ENCODE measurements around the gene CACNA1G. TPM values are rescaled to one million over a fixed set of nuclear protein-coding genes. Genes with fewer than 3 reads are reported as not detected.

Gene CACNA1G
- total RNA-seq, 4 donors from 2014 or later, result under 0.01 to 28.9 (median 6.0) TPM

- no peak for DNase-seq
- H3K4me3 ChIP-seq, result no peak overlapping the region
- intact Hi-C loops (cut with DNase I; ENCODE audit: low total_unique reads), result no loop called here
- H3K36me3 ChIP-seq, result no peaks in the 10 kb centered on the region
- no peak for TF ChIP-seq CTCF (IDR thresholded peaks at IDR 0.05)
- TF ChIP-seq POLR2A (IDR thresholded peaks at IDR 0.05), result no peak
- peak overlapping the region; percentile 49 to 72 for H3K27ac ChIP-seq
- peaks cover 0 to 3% of the 10 kb centered on the region in 2 donors for H3K4me1 ChIP-seq
- H3K27me3 ChIP-seq, result no peaks in the 10 kb centered on the region
- no peaks in the 10 kb centered on the region for H3K9me3 ChIP-seq
These were observed 102.2 kb downstream of the CACNA1G start for GRCh38 chr17:50662632-50663225.

DNA sequence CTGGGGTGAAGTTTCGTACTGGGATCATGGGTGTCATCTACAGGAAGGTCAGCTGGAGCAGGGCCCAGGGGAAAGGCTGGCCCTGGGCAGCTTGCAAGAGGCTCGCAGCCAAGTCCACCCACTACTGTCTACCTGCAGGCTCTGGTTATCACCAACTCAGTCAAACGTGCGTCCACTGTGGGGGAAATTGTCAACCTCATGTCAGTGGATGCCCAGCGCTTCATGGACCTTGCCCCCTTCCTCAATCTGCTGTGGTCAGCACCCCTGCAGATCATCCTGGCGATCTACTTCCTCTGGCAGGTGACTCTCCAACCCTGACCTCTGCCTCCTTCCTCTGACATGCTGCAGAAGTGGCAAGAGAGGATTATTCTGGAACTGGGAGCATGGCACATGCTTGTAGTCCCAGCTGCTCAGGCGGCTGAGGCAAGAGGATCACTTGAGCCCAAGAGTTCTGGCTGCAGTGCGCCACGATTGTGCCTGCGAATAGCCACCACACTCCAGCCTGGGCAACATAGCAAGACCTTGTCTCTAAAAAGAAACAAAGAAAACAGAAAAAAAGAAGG, 103.4 kb downstream of the CACNA1G start:
- Histone ChIP-seq H3K9me3 (no peaks in the 10 kb centered on the region), H3K4me1 (peaks cover 0 to 3% of the 10 kb centered on the region in 2 donors), H3K4me3 (no peak overlapping the region), H3K36me3 (no peaks in the 10 kb centered on the region), H3K27me3 (no peaks in the 10 kb centered on the region), H3K27ac (no peak overlapping the region)
- no peak for TF ChIP-seq POLR2A (IDR thresholded peaks at IDR 0.05)
- no peak for TF ChIP-seq CTCF (IDR thresholded peaks at IDR 0.05)
- intact Hi-C loops (cut with DNase I; ENCODE audit: low total_unique reads), result no loop called here
- DNase-seq, result no peak

GRCh38 chr17:50664788-50665458, 104.4 kb downstream of the CACNA1G start:
- H3K36me3 ChIP-seq, result no peaks in the 10 kb centered on the region
- no peaks in the 10 kb centered on the region for H3K27me3 ChIP-seq
- intact Hi-C loops (cut with DNase I; ENCODE audit: low total_unique reads), result no loop called here
- no peak for DNase-seq
- no peak overlapping the region for H3K27ac ChIP-seq
- TF ChIP-seq CTCF (IDR thresholded peaks at IDR 0.05), result no peak
- no peak for TF ChIP-seq POLR2A (IDR thresholded peaks at IDR 0.05)
- no peaks in the 10 kb centered on the region for H3K9me3 ChIP-seq
- H3K4me3 ChIP-seq, result no peak overlapping the region
- peaks cover 0 to under 1% of the 10 kb centered on the region in 2 donors for H3K4me1 ChIP-seq

DNA sequence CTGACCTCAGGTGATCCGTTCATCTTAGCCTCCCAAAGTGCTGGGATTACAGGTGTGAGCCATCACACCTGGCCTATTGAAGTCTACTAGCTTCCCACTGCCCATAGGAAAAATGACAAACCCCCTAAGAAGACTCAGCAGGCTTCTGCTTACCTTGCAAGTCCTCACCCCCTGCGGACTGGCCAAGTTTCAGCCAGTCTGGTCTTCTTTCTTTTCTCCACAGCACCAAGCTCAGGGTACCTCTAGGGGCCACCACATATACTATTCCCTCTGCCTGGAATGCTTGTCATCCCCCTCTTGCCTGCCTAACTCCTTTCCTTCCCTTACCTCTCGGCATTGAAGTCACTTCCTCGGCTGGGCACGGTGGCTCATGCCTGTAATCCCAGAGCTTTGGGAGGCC, 105.3 kb downstream of the CACNA1G start:
- no peaks in the 10 kb centered on the region for H3K4me1 ChIP-seq
- H3K4me3 ChIP-seq, result no peak overlapping the region
- H3K9me3 ChIP-seq, result no peaks in the 10 kb centered on the region
- DNase-seq, result no peak
- H3K36me3 ChIP-seq, result no peaks in the 10 kb centered on the region
- TF ChIP-seq POLR2A (IDR thresholded peaks at IDR 0.05) (no peak), CTCF (IDR thresholded peaks at IDR 0.05) (no peak)
- no peaks in the 10 kb centered on the region for H3K27me3 ChIP-seq
- intact Hi-C loops (cut with DNase I; ENCODE audit: low total_unique reads), result no loop called here
- H3K27ac ChIP-seq, result no peak overlapping the region

DNA sequence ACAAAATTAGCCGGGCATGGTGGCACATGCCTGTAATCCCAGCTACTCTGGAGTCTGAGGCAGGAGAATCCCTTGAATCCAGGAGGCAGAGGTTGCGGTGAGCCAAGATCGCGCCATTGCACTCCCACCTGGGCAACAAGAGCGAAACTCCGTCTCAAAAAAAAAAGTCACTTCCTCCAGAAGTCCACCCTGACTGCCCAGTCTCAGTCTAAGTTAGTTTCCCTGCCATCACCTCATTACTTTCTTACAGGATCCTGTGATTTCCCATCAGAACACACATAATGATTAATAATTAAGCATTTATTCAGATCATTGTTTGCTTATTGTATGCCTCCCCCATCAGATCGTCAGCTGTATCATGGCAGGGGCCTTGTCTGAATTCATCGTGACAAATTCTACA, 105.8 kb downstream of the CACNA1G start:
- H3K9me3 ChIP-seq, result no peaks in the 10 kb centered on the region
- intact Hi-C loops (cut with DNase I; ENCODE audit: low total_unique reads), result no loop called here
- no peak overlapping the region for H3K27ac ChIP-seq
- TF ChIP-seq POLR2A (IDR thresholded peaks at IDR 0.05), result no peak
- TF ChIP-seq CTCF (IDR thresholded peaks at IDR 0.05), result no peak
- H3K4me1 ChIP-seq, result no peaks in the 10 kb centered on the region
- H3K4me3 ChIP-seq, result no peak overlapping the region
- H3K27me3 ChIP-seq, result no peaks in the 10 kb centered on the region
- H3K36me3 ChIP-seq, result no peaks in the 10 kb centered on the region
- no peak for DNase-seq
